Measurements from ENCODE around the gene FOSL2.

DNA sequence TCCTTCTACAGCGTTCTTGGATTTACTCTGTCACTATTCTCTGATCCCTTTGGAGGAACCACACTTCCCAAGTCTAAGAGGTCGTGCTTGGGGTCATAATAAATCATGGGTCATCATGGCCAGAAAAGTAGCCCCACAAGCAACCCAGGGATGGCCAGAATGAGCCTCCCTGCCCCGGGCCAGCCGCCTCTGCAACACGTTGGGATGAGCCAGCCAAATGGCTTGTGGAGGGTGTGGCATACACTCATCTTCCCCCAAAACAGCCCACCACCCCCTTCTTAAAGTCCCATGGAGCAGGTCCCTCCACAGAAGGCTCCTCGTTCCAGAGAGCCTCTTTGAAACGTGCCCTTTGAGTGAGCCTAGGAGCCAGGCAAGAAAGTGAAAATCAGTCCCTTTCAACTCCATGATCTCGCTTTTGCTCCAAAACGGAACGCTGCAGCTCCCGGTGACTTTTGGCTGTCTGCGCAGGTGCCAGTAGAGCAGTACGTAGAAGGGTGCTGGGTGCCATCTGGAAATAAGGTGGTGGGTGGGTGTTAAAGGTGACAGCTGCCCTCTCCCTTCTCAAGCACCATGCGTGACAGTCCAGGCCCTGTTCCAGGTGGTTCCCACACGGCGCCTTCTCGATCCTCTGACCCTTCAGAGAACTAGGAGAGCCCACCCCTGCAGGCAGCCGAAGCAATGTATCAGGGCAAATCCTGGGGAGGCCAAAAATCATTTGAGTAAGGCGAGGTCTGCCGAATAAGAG is 48.5 kb upstream of the FOSL2 start:
- TF ChIP-seq SMC3 (IDR thresholded peaks at IDR 0.05; ENCODE audit: low read depth, low read length) (no peak), CTCF (IDR thresholded peaks at IDR 0.05) (no peak), EZH2phosphoT487 (IDR thresholded peaks at IDR 0.05; ENCODE audit: borderline replicate concordance, low read depth) (no peak), TAF1 (IDR thresholded peaks at IDR 0.05; ENCODE audit: borderline replicate concordance, low read depth, low read length) (no peak), ELF1 (IDR thresholded peaks at IDR 0.05) (no peak), MXI1 (IDR thresholded peaks at IDR 0.05; ENCODE audit: low read depth, low read length) (no peak), EP300 (IDR thresholded peaks at IDR 0.05; ENCODE audit: borderline replicate concordance in 1 of 2, low read depth in 1 of 2, low read length in 1 of 2) (no peak)
